Measurements from ENCODE around the gene LARGE1. TPM values are rescaled to one million over a fixed set of nuclear protein-coding genes. Genes with fewer than 3 reads are reported as not detected.

LARGE1 gene
- total RNA-seq, 1 donor from 2014 or later = 2.4 TPM

GRCh38 chr22:33914131-33914530 is 6.1 kb downstream of the LARGE1 start:
- DNase-seq (ENCODE audit: low read depth in 2 of 2) = no peak

- no peak for DNase-seq (ENCODE audit: low read depth in 2 of 2)
Measured at GRCh38 chr22:33913188-33913587, 7.1 kb downstream of the LARGE1 start.

GRCh38 chr22:33909911-33910310 is 10.4 kb downstream of the LARGE1 start:
- no peak for DNase-seq (ENCODE audit: low read depth in 2 of 2)

GRCh38 chr22:33909075-33909458 is 11.2 kb downstream of the LARGE1 start:
- DNase-seq (ENCODE audit: low read depth in 2 of 2) = no peak

- no peak for DNase-seq (ENCODE audit: low read depth in 2 of 2)
Measured at GRCh38 chr22:33908171-33909074, 11.9 kb downstream of the LARGE1 start.

GRCh38 chr22:33906954-33907353 is 13.3 kb downstream of the LARGE1 start:
- no peak for DNase-seq (ENCODE audit: low read depth in 2 of 2)

- DNase-seq (ENCODE audit: low read depth in 2 of 2) = no peak
Measured at GRCh38 chr22:33906475-33906874, 13.8 kb downstream of the LARGE1 start.

- no peak for DNase-seq (ENCODE audit: low read depth in 2 of 2)
Measured at GRCh38 chr22:33903012-33903411, 17.3 kb downstream of the LARGE1 start.

- DNase-seq (ENCODE audit: low read depth in 2 of 2) = no peak
Measured at GRCh38 chr22:33902073-33902472, 18.2 kb downstream of the LARGE1 start.

GRCh38 chr22:33898121-33898520 is 22.2 kb downstream of the LARGE1 start:
- no peak for DNase-seq (ENCODE audit: low read depth in 2 of 2)

GRCh38 chr22:33897448-33897835 is 22.8 kb downstream of the LARGE1 start:
- no peak for DNase-seq (ENCODE audit: low read depth in 2 of 2)

GRCh38 chr22:33896575-33897447 is 23.5 kb downstream of the LARGE1 start:
- no peak for DNase-seq (ENCODE audit: low read depth in 2 of 2)

- no peak for DNase-seq (ENCODE audit: low read depth in 2 of 2)
Measured at GRCh38 chr22:33896154-33896553, 24.1 kb downstream of the LARGE1 start.

GRCh38 chr22:33895444-33895843 is 24.8 kb downstream of the LARGE1 start:
- no peak for DNase-seq (ENCODE audit: low read depth in 2 of 2)

GRCh38 chr22:33894515-33894914 is 25.8 kb downstream of the LARGE1 start:
- DNase-seq (ENCODE audit: low read depth in 2 of 2) = no peak

GRCh38 chr22:33894036-33894435 is 26.2 kb downstream of the LARGE1 start:
- DNase-seq (ENCODE audit: low read depth in 2 of 2) = no peak

GRCh38 chr22:33893512-33893911 is 26.8 kb downstream of the LARGE1 start:
- no peak for DNase-seq (ENCODE audit: low read depth in 2 of 2)

- no peak for DNase-seq (ENCODE audit: low read depth in 2 of 2)
Measured at GRCh38 chr22:33891992-33892391, 28.3 kb downstream of the LARGE1 start.

GRCh38 chr22:33891455-33891854 is 28.8 kb downstream of the LARGE1 start:
- DNase-seq (ENCODE audit: low read depth in 2 of 2) = no peak

- no peak for DNase-seq (ENCODE audit: low read depth in 2 of 2)
Measured at GRCh38 chr22:33889748-33890147, 30.5 kb downstream of the LARGE1 start.

GRCh38 chr22:33888821-33889220 is 31.5 kb downstream of the LARGE1 start:
- no peak for DNase-seq (ENCODE audit: low read depth in 2 of 2)

- no peak for DNase-seq (ENCODE audit: low read depth in 2 of 2)
Measured at GRCh38 chr22:33887173-33887572, 33.1 kb downstream of the LARGE1 start.

- DNase-seq (ENCODE audit: low read depth in 2 of 2) = no peak
Measured at GRCh38 chr22:33886696-33887095, 33.6 kb downstream of the LARGE1 start.
